Mononuclear cell (primary cell): Measurements from ENCODE around the gene CTIF. TPM values are rescaled to one million over a fixed set of nuclear protein-coding genes. Genes with fewer than 3 reads are reported as not detected.

Source experiments
- H3K27me3 ChIP-seq: 2 replicates; pipeline ENCODE4 v1.6.0; 2011; ENCODE audit warnings: low read length, control low read depth; ENCODE audit not compliant: insufficient read depth
- H3K4me1 ChIP-seq: 2 replicates; pipeline ENCODE4 v1.5.1; 2011; ENCODE audit warnings: mild to moderate bottlenecking, low read length, control low read depth; ENCODE audit not compliant: insufficient read depth
- H3K4me3 ChIP-seq: 2 replicates; pipeline ENCODE4 v1.5.1; 2011; ENCODE audit warnings: mild to moderate bottlenecking, low read length, moderate library complexity
- H3K9me3 ChIP-seq: 2 replicates; pipeline ENCODE4 v1.5.1; 2011; ENCODE audit warnings: low read depth, mild to moderate bottlenecking, control low read depth, low read length
- total RNA-seq: library from RNA; depleted of rRNA; stranded (reverse); fragments of >200 nt; gene quantifications from one replicate; pipeline ENCODE4 v1.2.3, GENCODE V29; 2012

CTIF gene
- total RNA-seq, 1 donor, result 2.7 TPM

- Histone ChIP-seq H3K4me1 (no peaks in the 10 kb centered on the region), H3K4me3 (no peak overlapping the region), H3K9me3 (no peaks in the 10 kb centered on the region), H3K27me3 (no peaks in the 10 kb centered on the region)
Measured at GRCh38 chr18:48589797-48590519, 51.1 kb downstream of the CTIF start.

- Histone ChIP-seq H3K9me3 (no peaks in the 10 kb centered on the region), H3K4me1 (no peaks in the 10 kb centered on the region), H3K4me3 (no peak overlapping the region), H3K27me3 (no peaks in the 10 kb centered on the region)
Measured at GRCh38 chr18:48590678-48591077, 51.8 kb downstream of the CTIF start.

GRCh38 chr18:48592540-48593171 is 53.8 kb downstream of the CTIF start:
- Histone ChIP-seq H3K4me3 (no peak overlapping the region), H3K4me1 (no peaks in the 10 kb centered on the region), H3K9me3 (no peaks in the 10 kb centered on the region), H3K27me3 (no peaks in the 10 kb centered on the region)

GRCh38 chr18:48594471-48595094 is 55.8 kb downstream of the CTIF start:
- Histone ChIP-seq H3K27me3 (no peaks in the 10 kb centered on the region), H3K9me3 (no peaks in the 10 kb centered on the region), H3K4me1 (no peaks in the 10 kb centered on the region), H3K4me3 (no peak overlapping the region)

GRCh38 chr18:48595703-48596218 is 56.9 kb downstream of the CTIF start:
- no peaks in the 10 kb centered on the region for H3K9me3 ChIP-seq
- H3K27me3 ChIP-seq, result no peaks in the 10 kb centered on the region
- no peak overlapping the region for H3K4me3 ChIP-seq
- no peaks in the 10 kb centered on the region for H3K4me1 ChIP-seq

GRCh38 chr18:48597110-48597509 is 58.3 kb downstream of the CTIF start:
- H3K9me3 ChIP-seq, result no peaks in the 10 kb centered on the region
- H3K4me1 ChIP-seq, result no peaks in the 10 kb centered on the region
- H3K4me3 ChIP-seq, result no peak overlapping the region
- no peaks in the 10 kb centered on the region for H3K27me3 ChIP-seq

GRCh38 chr18:48597671-48598070 is 58.8 kb downstream of the CTIF start:
- H3K4me1 ChIP-seq, result no peaks in the 10 kb centered on the region
- no peaks in the 10 kb centered on the region for H3K9me3 ChIP-seq
- H3K4me3 ChIP-seq, result no peak overlapping the region
- no peaks in the 10 kb centered on the region for H3K27me3 ChIP-seq

- no peaks in the 10 kb centered on the region for H3K9me3 ChIP-seq
- no peaks in the 10 kb centered on the region for H3K4me1 ChIP-seq
- H3K4me3 ChIP-seq, result no peak overlapping the region
- H3K27me3 ChIP-seq, result no peaks in the 10 kb centered on the region
Measured at GRCh38 chr18:48599391-48599790, 60.6 kb downstream of the CTIF start.

- H3K4me3 ChIP-seq, result no peak overlapping the region
- H3K4me1 ChIP-seq, result no peaks in the 10 kb centered on the region
- H3K27me3 ChIP-seq, result no peaks in the 10 kb centered on the region
- no peaks in the 10 kb centered on the region for H3K9me3 ChIP-seq
Measured at GRCh38 chr18:48600046-48600445, 61.2 kb downstream of the CTIF start.

GRCh38 chr18:48600456-48601090 is 61.7 kb downstream of the CTIF start:
- Histone ChIP-seq H3K4me3 (no peak overlapping the region), H3K27me3 (no peaks in the 10 kb centered on the region), H3K9me3 (no peaks in the 10 kb centered on the region), H3K4me1 (no peaks in the 10 kb centered on the region)

- Histone ChIP-seq H3K27me3 (no peaks in the 10 kb centered on the region), H3K4me1 (no peaks in the 10 kb centered on the region), H3K4me3 (no peak overlapping the region), H3K9me3 (no peaks in the 10 kb centered on the region)
Measured at GRCh38 chr18:48601343-48601742, 62.5 kb downstream of the CTIF start.

- Histone ChIP-seq H3K4me3 (no peak overlapping the region), H3K27me3 (no peaks in the 10 kb centered on the region), H3K9me3 (no peaks in the 10 kb centered on the region), H3K4me1 (no peaks in the 10 kb centered on the region)
Measured at GRCh38 chr18:48602759-48603390, 64.0 kb downstream of the CTIF start.

- no peak overlapping the region for H3K4me3 ChIP-seq
- no peaks in the 10 kb centered on the region for H3K4me1 ChIP-seq
- no peaks in the 10 kb centered on the region for H3K9me3 ChIP-seq
- H3K27me3 ChIP-seq, result no peaks in the 10 kb centered on the region
Measured at GRCh38 chr18:48605408-48605845, 66.6 kb downstream of the CTIF start.

GRCh38 chr18:48607056-48607984 is 68.5 kb downstream of the CTIF start:
- Histone ChIP-seq H3K27me3 (no peaks in the 10 kb centered on the region), H3K4me1 (no peaks in the 10 kb centered on the region), H3K4me3 (no peak overlapping the region), H3K9me3 (no peaks in the 10 kb centered on the region)
